Stimulated activated CD4-positive, alpha-beta T cell treated with anti-CD3 and anti-CD28 coated beads, TNF-alpha, amount 100 ng/mL, for 1 hour (primary cell): ENCODE results near the gene SPTBN4.
"Not testable (repeated sequence)": the region's sequence is repeated elsewhere in the genome, so short reads cannot be mapped to it uniquely, and the experiment has no call there.

Experiments used
- DNase-seq, 3 donors: peaks; one replicate each; pipeline ENCODE4 v3.0.0-alpha.2; 2020; ENCODE audit warnings: low read depth in 3 of 3, low spot score in 1 of 3

Gene SPTBN4

DNA sequence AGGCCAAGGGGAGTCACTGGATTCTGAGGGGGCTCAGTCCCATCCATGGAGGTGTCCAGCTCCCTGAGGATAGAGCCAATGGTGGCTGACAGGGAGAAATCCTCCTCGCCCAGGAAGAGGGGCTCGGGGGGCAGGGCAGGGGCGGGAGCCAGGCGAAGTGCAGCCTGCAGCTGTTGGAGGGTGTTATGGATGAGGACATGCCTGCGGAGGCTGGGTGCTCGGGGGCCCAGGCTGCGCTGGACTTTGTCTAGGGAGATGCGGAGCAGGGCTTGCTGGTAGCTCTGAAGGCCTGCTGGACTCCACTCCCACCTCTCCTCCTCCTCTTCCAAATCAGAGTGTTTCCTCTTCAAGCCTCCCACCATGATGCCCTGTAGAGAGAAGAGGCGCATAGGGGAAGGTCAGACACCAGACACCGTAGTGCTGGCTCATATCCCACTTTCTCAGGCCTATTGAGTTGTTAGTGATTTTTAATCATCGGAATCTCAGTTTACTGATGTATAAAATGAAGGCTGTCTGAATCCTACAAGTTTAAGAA lies 25.0 kb upstream of the SPTBN4 start:
- DNase-seq = no peak

DNA sequence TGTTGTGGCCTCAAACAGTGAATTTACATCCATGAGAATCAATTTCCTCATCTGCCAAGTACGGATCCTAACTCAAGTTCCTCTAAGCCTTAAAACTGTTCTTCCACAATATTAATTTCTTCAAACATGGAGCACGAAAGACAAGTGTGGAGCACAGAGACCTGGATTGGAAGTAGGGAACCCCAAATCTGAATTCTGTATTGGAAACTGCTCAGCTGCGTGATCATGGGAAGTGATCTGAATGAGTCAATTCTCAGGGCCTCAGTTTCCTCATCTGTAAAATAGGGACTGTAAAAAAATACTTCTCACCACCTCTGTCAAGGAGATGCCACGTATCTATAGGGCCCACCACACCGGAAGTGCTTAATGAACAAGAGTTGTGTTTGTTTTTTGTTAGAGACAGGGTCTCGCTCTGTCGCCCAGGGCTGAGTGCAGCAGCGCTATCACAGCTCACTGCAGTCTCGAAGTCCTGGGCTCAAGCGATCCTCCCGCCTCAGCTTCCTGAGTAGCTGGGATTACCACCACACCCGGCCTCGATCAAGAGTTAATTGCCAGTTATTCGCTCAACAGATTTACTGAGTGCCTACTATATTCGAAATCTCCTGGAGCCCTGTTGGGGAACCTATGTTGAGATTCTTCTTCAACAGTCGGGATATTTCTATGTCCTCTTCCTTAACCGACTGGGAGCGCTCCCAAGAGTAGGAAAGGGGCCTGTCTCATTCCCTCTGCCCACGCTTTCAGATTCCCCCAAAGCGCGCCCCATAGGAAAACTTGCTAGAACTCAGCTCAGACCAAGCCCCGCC lies 24.3 kb upstream of the SPTBN4 start:
- no peak for DNase-seq

DNA sequence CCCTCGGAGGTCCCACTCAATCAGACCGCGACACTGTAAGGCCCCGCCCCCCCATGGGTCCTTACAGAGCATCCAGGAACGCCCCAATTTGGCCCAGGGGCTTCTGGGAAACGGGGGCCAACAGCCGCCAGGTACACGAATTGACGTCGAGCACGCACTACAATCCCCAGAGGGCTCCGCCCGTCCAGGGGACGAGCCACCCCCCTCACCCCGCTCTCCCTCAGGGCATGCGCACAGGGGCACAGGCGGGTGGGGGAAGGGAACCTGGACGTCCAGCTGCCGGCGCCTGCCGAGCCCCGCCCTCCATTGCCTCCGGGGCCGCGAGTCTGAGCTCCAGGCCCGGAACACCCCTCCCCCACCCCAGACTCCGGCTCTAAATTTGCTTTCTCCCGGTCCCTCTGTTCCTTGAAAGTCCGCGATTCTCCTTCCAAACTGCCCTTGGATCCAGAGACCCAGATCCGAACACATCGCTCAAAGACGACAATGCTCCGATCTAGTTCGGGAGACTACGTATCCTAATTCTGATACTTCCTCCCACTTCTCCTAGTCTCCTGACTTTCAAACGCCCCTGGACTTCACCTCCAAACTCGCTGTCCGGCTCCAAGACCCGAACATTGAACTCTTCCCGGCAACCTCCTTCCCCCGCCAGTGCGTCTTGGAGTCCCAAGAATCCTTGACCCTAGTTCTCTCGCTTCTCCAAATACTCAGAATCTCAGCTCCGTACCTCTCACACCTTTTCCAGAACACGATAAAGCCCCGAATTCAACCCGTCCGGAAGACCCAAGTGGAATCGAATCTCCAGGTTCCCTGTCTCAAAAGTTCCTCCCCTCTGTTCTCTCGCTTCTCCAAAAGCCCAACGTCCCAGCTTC lies 23.4 kb upstream of the SPTBN4 start:
- DNase-seq = peak; percentile 96 to 99 (median 97)

DNA sequence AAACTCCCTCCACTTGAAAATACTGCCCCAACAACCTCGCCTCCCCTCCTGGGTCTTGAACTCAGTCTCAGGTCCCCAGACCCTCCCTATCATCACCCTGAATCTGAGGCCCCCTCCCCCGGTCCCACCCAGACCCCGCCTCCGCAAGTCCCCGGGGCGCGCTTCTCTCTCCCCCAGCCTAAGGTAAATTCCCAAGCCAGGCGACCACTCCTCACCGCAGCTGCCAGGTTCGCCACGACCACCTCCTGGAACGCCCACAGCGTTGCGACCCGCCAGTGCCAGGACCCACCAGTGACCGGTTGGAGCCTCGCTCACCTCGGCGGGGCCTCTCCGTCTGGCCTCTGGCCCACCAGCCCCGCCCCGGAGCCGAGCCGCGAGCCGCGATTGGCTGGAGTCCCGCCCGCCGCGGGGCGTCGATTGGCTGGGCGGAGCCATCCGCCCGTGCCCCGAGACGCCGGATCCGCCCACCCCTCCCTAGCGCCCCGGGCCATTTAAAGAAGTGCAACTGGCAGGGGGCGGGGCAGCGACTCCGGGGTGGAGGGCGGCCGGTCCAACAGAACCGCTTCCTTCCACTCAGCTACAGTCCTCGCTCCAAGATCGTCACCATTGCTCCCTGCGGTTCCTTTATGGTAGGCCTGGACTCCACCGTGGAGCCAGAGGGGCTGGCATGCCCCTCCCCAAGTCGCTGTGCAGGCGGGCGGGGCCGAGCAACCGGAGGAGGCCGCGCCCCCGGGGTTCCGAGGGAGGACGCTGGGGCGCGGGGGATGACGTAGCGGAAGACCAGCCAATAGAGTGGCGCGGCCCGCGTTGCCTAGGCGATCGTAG lies 22.6 kb upstream of the SPTBN4 start, which contains the start of gene SERTAD3:
TSS of gene SERTAD3 (minus strand) at position 336 of the 825 bp plus-strand sequence. CDS start 2,255 bp downstream, outside the sequence.
- peak; percentile 89 to 93 (median 92) for DNase-seq

DNA sequence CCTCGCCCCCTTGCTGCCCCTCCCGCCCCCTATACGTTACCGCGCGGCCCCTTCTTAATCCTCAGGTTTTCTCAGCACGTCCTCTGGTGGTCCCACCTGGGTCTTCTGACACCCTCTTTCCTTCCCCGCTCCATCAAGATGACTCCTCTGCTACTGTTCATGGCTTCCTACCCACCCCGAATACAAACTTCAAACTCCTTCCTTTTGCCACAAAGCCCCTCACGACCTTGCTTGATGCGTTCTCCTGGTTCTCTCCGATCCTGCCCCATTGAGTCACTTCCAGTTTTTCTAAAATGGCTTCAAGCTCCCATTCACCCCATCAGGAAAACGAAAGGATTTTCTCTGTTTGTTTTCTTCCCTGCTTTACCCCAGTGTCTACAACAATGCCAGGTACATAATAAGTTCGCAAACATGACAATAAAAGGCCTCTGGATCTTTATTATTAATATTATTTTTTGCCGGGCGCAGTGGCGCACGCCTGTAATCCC lies 21.9 kb upstream of the SPTBN4 start:
- DNase-seq = no peak

DNA sequence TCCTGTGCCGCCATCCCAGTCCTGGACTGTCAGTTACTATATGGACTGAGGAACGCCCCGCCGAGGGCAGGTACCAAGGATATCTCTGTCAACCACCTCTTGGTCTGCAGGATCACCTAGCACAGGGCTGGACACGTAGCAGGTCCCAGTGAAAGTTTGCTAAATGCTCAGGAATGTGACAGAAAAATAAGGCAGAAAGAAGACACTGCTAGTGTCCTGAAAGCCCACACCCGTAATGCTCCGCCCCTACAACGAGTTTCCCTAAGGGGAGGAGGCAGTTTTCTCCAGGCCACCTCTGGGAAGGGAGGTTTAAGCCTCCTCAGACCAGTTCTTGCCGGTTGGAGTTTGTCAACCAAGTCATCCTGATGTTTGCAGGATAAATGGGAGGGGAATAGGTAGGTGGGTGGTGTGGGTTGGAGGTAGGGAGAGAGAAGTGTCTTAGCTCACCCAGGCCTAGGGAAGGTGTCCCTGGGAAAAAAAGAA lies 21.0 kb upstream of the SPTBN4 start:
- DNase-seq = no peak

DNA sequence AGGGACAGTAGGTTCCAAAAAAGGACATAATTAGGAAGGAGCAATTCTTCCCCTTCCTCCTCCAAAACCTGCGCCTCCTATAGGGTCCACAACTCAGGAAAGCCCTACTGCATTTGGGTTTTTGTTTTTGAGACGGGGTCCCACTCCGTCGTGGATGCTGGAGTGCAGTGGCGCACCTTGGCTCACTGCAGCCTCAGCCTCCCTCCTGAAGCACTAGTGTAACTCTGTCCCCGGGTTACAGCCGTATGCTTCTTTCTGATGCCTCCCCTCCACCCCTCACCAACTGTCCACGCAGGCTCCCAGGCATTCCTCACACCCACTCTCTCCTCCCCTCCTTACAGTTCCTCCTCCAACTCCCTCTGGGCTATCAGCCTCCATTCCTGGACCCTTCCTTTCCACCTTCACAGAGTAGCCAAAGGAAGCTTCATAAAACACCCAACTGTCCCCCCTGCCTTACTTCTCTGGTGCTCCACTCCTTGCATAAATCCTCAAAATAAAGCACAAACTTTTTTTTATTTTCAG lies 20.5 kb upstream of the SPTBN4 start:
- no peak for DNase-seq

DNA sequence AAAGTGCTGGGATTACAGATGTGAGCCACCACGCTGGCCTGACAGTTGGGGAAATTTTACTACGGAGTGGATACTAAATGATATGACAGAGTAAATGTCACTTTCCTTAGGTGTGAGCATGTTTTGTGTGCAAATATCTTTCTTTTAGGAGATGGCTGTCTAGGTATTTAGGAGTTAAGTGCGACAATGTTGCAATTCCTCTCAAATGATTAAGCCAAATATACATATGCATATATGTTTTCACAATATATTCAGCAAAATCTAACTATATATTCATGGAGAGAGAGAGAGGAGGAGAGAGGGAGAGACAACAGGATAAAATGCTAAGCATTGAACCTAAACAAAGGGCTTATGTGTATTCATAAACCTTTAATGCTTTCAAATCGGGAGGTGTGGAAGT lies 17.3 kb upstream of the SPTBN4 start:
- DNase-seq = no peak

DNA sequence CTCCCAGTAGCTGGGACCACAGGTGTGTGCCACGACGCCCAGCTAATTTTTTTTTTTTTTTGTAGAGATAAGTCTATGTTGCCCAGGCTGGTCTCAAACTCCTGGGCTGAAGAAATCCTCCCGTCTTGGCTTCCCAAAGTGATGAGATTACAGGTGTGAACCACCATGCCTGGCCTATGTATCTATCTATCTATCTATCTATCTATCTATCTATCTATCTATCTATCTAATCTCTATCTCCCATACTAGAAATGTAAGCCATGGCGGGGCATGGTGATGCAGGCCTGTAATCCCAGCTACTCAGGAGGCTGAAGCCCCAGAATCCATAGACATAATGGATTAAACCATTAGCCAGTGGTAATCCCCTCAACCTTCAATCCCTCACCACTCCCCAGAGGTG lies 16.1 kb upstream of the SPTBN4 start:
- DNase-seq = no peak

DNA sequence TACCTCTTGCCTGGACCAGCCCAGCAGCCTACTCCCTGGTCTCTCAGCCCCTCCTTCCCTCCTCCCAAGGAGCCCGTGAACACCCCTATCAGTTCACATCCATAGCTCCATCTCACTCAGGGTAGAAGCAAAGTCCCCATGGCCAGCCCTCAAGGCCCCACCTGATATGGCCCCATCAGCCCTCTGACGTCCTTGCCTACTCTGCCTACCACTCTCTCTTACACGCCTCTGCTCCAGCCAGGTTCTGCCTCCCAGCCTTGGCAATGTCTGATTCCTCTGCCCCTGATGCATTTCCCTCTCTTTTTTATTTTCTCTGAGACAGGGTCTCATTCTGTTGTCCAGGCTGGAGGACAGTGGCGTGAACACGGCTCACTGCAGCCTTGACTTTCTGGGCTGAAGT lies 14.8 kb upstream of the SPTBN4 start:
- no peak for DNase-seq

DNA sequence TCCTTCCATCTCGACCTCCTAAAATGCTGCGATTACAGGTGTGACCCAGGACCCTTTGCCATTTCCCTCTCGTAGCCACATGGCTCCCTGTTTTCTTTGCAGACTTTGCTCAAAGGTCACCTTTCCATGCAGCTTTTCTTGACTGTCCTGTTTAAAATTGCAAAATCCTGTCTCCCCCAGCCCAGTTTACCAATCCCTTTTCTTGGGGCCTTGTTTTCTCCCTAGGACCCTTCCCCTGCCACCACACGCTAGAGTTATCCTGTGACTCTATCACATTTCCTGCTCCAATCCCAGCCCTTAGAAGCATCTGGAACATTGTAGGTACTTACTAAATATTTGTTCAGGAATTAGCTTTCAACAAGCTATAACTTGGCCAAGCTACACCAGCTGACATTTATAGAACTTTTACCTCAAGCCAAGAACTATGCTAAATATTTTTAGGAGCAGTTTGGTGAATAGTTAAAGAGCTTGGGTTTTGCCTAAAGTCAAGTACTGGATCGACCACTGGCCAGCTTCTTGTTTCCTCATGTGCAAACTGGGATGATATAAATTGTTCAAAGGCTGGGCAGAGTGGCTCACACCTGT lies 13.6 kb upstream of the SPTBN4 start:
- no peak for DNase-seq

DNA sequence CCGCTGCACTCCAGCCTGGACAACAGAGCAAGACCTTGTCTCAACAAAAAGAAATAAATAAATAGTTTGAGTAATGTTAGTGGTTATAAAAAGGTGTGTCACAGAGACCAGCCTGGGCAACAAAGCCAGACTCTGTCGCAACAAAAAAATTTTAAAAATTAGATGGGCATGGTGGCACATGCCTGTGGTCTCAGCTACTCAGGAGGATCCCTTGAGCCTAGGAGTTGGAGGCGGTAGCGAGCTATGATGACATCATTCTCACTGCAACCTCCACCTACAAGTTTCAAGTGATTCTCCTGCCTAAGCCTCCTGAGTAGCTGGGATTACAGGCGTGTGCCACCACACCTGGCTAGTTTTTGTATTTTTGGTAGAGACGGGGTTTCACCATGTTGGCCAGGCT lies 12.9 kb upstream of the SPTBN4 start:
- DNase-seq = not testable (repeated sequence)

DNA sequence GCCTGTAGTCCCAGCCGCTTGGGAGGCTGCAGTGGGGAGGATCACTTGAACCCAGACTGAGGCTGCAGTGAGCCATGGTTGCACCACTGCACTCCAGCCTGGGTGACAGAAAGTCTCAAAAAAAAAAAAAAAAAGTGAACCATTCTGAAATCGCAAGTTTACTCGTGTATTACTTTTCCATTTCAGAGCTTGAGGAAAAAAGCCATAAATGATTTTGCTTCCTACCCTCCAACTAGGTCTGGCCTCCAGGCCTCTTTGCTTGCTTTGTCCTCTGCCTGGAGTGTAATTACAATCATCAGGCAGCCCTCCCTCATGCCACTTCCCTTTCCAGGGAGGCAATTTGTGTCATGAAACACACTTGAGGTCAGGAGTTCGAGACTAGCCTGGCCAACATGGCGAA lies 9.8 kb upstream of the SPTBN4 start:
- DNase-seq = no peak

DNA sequence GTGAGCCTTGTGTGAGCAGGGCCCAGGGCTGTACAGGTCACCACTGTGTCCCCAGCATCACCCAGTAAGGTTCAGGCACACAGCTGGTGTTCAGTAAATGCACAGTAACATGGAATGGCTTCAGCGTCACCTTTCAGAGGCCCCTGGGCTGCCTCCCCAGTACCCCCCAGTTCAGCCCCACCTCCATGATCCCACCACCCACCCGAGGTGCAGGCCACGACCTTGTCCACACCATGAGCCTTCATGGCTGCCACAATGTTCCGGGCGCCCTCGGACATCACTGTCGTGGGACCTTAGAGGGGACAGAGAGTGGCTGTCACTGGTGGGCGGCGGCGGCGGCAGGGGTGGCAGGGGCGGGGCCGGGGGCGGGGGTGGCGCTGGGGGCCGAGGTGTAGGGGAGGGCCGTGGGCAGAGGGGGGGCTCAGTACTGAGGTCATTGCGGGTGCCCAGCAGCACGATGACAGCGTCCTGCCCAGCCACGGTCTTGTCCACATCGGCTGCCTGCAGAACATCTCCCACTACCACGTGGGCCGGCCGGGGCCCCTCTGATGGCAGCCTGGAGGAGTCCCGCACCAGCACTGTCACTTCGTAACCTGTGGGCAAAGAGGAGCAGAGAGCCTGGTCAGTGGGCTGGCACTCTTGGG lies 8.7 kb upstream of the SPTBN4 start:
- no peak for DNase-seq

DNA sequence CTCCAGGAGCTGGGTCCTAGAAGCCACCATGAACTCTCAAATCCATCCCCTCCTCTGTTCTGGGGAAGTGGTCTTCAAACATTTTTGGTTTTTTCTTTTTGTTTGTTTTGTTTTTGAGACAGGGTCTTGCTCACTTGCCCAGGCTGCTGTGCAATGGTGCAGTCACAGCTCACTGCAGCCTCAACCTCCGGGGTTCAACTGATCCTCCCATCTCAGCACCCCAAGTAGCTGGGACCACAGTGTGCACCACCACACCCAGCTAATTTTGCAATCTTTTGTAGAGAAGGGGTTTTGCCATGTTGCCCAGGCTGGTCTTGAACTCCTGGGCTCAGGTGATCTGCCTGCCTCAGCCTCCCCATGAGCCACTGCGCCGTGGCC lies 8.2 kb upstream of the SPTBN4 start:
- no peak for DNase-seq

DNA sequence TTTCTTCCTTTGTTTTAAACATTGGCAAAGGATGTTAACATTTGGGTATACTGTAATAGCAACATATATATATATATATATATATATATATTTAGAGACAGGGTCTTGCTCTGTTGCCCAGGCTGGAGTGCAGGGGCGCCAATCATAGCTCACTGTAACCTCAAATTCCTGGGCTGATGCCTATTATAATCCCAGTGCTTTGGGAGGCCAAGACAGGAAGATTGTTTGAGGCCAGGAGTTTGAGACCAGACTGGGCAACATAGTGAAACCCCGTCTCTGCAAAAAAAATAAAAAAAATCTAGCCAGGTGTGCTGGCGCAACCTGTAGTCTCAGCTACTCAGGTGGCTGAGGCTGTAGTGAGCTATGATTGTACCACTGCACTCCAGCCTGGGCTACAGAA lies 6.6 kb upstream of the SPTBN4 start:
- DNase-seq = no peak

DNA sequence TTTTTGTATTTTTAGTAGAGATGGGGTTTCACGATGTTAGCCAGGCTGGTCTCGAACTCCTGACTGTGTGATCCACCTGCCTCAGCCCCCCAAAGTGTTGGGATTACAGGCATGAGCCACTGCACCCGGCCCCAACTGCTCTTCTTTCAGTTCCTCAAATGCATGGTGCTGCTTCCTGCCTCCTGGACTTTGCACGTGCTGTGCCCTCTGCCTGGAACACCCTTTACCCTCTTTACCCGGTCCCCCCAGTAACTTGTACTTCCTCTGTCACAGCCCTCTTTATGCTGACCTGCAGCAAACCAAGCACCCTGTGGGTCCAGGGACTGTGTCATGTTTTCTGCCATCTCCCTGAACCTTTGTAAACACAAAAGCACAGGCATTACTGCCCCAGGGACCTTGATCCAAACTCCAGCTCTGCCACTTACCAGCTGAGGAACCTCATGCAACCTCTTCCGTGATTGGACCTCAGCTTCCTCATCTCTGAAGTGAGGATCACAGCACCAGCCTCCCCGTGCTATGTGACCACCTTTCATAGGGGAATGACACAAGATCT lies 5.1 kb upstream of the SPTBN4 start:
- no peak for DNase-seq

DNA sequence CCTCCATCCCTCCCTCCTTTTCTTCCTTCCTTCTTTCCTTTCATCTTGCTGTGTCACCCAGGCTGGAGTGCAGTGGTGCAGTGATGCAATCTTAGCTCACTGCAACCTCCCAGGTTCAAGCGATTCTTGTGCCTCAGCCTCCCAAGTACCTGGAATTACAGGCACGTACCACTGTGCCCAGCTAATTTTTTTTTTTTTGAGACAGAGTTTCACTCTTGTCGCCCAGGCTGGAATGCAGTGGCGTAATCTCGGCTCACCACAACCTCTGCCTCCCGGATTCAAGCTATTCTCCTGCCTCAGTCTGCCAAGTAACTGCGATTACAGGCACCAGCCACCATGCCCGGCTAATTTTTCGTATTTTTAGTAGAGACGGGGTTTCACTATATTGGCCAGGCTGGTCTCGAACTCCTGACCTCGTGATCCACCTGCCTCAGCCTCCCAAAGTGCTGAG lies 3.2 kb upstream of the SPTBN4 start:
- DNase-seq = not testable (repeated sequence)
